Renal pelvis (tissue), 4 donors: ENCODE data around the gene IL12RB1. TPM values are rescaled to one million over a fixed set of nuclear protein-coding genes. Genes with fewer than 3 reads are reported as not detected.
"Not testable (repeated sequence)": the region's sequence is repeated elsewhere in the genome, so short reads cannot be mapped to it uniquely, and the experiment has no call there.

ENCODE experiments used
- DNase-seq: peaks from one replicate; pipeline ENCODE4 v3.0.0-alpha.2; 2013
- polyA plus RNA-seq, 3 donors: library from polyadenylated mRNA; unstranded; fragments of 120-200 nt; gene quantifications; one replicate each; pipeline ENCODE4 v1.2.1, GENCODE V29; 2013; ENCODE audit not compliant: insufficient read length in 3 of 3

IL12RB1 gene
- polyA plus RNA-seq, 3 donors, result 0.18 to 0.27 (median 0.24) TPM

GRCh38 chr19:18046059-18046718 is 40.5 kb downstream of the IL12RB1 start:
- DNase-seq, result no peak

GRCh38 chr19:18045307-18046050 is 41.3 kb downstream of the IL12RB1 start:
- no peak for DNase-seq

GRCh38 chr19:18044825-18045304 is 41.9 kb downstream of the IL12RB1 start:
- DNase-seq, result peak; percentile 69

DNA sequence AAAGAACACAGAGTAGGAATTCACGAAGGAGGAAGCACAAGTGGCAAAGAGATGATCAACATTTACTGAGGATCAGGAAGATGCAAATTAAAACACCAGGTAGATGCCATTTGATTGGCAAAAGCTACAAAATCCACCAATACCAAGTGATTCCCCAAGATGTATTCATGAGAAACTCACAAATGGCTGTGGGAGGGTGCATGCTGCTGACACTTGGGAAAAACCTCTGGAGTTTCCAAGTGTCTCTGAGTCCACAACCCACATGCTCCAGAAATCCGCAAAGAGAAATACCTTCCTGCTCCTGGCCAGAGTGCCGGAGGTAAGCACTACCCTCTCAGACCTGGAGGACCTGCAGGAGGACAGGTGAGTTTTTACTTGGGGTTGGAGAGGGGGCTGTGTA is 43.1 kb downstream of the IL12RB1 start:
- no peak for DNase-seq

DNA sequence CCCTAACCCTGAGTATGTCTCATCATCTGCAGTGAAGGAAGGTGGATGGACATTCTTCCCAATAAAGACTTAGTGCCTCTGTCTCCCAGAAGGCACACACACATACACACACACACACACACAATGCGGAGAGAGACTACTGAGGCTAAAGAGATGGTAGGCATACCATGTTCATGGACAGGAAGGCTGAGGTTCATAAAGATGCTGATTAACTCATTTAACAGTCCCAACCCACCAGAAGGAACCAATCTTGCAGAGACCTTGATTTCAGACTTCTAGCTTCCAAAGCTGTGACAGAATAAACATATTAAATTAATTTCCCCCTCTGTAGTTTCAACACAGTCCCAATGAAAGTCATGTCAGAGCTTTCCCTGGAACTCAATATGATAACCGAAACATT is 45.7 kb downstream of the IL12RB1 start:
- no peak for DNase-seq

GRCh38 chr19:18032102-18032501 is 54.6 kb downstream of the IL12RB1 start:
- DNase-seq, result not testable (repeated sequence)

GRCh38 chr19:18031401-18031800 is 55.3 kb downstream of the IL12RB1 start:
- not testable (repeated sequence) for DNase-seq

- DNase-seq, result no peak
Observed at GRCh38 chr19:18029617-18030338, 57.0 kb downstream of the IL12RB1 start.

DNA sequence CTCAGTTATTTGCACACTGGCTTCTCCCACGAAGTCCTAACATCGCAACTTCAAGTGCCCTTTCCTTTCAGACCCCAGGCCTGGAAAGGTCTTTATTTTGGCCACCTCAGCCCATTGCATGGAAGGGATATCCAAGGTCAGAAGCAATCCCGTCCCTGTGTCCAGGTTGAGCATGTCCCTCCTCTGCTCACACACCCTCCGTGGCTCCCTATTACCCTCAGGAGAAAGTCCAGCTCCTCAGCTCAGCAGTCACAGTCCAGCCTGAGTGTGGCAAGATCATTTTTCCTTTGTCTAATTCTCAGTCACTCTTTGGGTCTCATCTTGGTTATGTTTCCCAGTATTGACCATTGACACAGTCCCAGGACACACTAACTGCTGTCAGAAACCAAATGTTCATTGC is 59.6 kb downstream of the IL12RB1 start:
- no peak for DNase-seq

- DNase-seq, result no peak
Observed at GRCh38 chr19:18023622-18024251, 63.0 kb downstream of the IL12RB1 start.

DNA sequence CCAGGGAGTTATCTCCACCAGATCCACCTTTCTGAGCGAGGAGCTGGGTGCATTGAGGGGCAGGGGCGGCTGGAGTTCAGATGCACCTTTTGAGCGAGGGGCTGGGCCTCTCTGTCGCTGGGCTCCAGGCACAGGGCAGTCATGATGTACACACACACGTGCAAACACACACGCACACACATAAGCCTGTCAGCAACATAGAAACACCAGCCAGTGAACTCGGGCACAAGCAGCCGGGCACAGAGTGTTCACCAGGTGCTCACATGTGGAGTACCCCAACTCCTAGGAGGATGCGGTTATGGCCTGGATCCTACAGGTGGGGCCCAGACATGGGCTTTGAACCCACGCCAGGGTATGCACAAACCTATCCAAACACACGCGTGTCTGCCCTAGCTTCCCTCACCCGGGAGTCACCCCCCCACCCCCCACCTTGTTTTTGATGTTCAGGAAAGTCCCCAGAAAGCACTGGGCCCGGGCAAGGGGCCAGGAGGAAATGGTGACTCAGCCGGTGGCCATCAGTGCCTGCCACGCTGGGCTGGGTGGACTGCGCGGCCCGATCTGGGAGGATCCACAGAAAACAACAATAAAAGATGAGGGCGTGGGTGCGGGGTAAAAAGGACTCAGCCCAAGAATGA is 65.5 kb downstream of the IL12RB1 start:
- no peak for DNase-seq

- no peak for DNase-seq
Observed at GRCh38 chr19:18020212-18021085, 66.3 kb downstream of the IL12RB1 start.

- DNase-seq, result no peak
Observed at GRCh38 chr19:18017275-18018083, 69.3 kb downstream of the IL12RB1 start.

- no peak for DNase-seq
Observed at GRCh38 chr19:18016209-18016910, 70.4 kb downstream of the IL12RB1 start.

- DNase-seq, result no peak
Observed at GRCh38 chr19:18014197-18014596, 72.5 kb downstream of the IL12RB1 start.

DNA sequence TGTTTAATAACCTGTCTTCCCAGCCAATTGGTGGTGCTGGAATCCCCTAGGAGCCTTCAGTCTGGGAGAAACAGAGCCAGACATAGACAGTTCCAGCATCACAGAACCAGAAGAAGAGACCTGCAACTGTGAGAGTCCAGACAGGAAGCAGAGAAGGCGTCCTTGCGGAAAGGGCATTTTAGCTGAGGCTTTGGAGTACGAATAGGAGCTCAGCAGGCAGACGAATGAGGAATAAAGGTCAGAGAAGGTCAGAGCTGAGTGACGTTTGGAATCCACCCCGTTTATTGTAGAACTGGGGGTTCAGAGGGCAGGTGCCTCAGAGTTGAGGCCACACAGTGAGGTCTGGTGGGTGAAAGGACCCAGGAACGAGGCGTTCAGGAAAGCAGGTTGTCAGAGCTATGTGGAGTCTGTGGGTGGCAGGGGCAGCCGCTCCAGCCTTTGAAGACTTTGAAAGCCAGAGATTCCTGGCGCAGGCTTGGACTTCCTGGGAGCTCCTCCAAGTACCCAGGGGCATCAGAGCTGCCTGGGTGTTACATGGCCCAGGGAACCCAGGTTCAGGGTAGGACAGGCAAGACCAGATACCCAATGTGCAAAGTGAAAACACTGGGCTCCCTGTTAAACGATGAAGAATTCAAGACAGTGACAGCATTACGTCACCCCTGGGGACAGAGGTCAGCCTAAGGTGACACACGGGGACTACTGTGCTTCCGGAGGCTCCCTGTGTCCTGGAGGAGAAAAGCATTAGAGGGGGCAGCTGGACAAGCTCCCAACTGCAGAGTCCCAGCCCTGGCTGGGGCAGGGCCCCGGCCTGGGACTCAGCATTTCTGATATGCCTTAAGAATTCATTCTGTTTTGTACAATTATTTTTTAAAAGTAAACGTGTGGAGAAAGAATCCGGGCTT is 73.3 kb downstream of the IL12RB1 start:
- no peak for DNase-seq

DNA sequence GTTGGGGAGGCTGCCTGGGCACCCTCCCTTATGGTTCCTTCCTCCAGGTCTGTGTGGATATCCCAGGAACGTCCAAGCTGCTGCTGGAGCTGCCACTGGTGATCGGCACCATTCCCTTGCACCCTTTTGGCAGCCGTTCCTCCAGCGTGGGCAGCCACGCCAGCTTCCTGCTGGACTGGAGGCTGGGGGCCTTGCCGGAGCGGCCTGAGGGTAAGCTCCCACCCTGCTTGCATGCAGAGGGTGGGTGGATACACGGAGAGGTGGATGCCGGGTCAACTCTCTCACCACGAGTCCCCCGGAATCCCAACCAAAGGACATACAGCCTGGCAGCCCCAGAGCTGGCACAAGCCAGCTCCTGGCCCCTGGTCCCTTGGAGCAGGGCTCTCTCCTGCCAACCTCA is 76.6 kb downstream of the IL12RB1 start:
- DNase-seq, result no peak
